ENCODE measurements around the gene SOWAHA. TPM values are rescaled to one million over a fixed set of nuclear protein-coding genes. Genes with fewer than 3 reads are reported as not detected.

The SOWAHA gene
- total and polyA plus RNA-seq, 2 donors (not counting 1 experiment from before 2014, with no cell fraction given): 0.03 to 0.17 TPM

DNA sequence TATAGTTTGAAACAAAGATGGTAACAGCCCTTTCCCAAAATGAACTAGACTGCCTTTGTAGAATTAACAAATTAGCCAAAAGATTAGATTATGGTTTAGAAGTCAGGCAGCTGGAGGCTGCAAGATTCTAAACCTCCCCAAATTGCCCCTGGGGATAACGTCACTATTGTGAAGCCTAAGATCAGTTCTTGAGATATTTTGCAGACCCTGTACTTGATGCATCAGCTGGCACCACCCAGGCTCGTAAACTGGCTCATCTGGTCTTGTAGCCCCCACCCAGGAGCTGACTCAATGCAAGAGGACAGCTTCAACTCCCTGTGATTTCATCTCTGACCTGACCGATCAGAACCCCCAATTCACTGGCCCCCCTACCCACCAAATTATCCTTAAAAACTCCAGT is 4.2 kb upstream of the SOWAHA start:
- no peak overlapping the region for H2AFZ ChIP-seq (ENCODE audit: low read length)
- H4K20me1 ChIP-seq (ENCODE audit: control insufficient read depth, extremely low read depth, insufficient read depth, low read length): no peaks in the 10 kb centered on the region

GRCh38 chr5:132810605-132811004 is 2.5 kb upstream of the SOWAHA start:
- Histone ChIP-seq H3K27me3 (ENCODE audit: control insufficient read depth, insufficient read depth, low read length) (peaks cover 28% of the 10 kb centered on the region), H4K20me1 (ENCODE audit: control insufficient read depth, extremely low read depth, insufficient read depth, low read length) (no peaks in the 10 kb centered on the region), H3K9me3 (ENCODE audit: control insufficient read depth, insufficient read depth, low read depth, low read length) (no peaks in the 10 kb centered on the region), H3K4me1 (ENCODE audit: control insufficient read depth, extremely low read depth, insufficient read depth, low read length) (no peaks in the 10 kb centered on the region), H3K36me3 (ENCODE audit: control insufficient read depth, insufficient read depth, low read length) (no peaks in the 10 kb centered on the region), H3K4me3 (replicated peaks in 1 of 4; ENCODE audit: control extremely low read depth in 1 of 4, insufficient read depth in 1 of 4, low read depth in 3 of 4, low read length in 4 of 4) (no peak overlapping the region), H3K79me2 (ENCODE audit: control insufficient read depth, insufficient read depth, low read length) (no peaks in the 10 kb centered on the region), H3K27ac (ENCODE audit: insufficient read depth, low read length) (no peak overlapping the region), H2AFZ (ENCODE audit: low read length) (no peak overlapping the region), H3K4me2 (ENCODE audit: extremely low read depth, insufficient read depth, low read length) (no peak overlapping the region), H3K9ac (ENCODE audit: insufficient read depth, low read length) (no peak overlapping the region)
- TF ChIP-seq CTCF (conservative IDR thresholded peaks at IDR 0.05 in 1 of 2, IDR thresholded peaks at IDR 0.05 in 1 of 2; ENCODE audit: low read depth in 1 of 2, low read length in 2 of 2): no peak
- no peak for DNase-seq (ENCODE audit: low read depth in 2 of 2)

More for the DNA sequence above, 4.2 kb upstream of the SOWAHA start:
- Histone ChIP-seq H3K27me3 (ENCODE audit: control insufficient read depth, insufficient read depth, low read length) (peaks cover 28% of the 10 kb centered on the region), H3K9me3 (ENCODE audit: control insufficient read depth, insufficient read depth, low read depth, low read length) (no peaks in the 10 kb centered on the region), H3K27ac (ENCODE audit: insufficient read depth, low read length) (no peak overlapping the region), H3K36me3 (ENCODE audit: control insufficient read depth, insufficient read depth, low read length) (no peaks in the 10 kb centered on the region), H3K4me1 (ENCODE audit: control insufficient read depth, extremely low read depth, insufficient read depth, low read length) (no peaks in the 10 kb centered on the region), H3K4me2 (ENCODE audit: extremely low read depth, insufficient read depth, low read length) (no peak overlapping the region), H3K79me2 (ENCODE audit: control insufficient read depth, insufficient read depth, low read length) (no peaks in the 10 kb centered on the region), H3K4me3 (replicated peaks in 1 of 4; ENCODE audit: control extremely low read depth in 1 of 4, insufficient read depth in 1 of 4, low read depth in 3 of 4, low read length in 4 of 4) (no peak overlapping the region), H3K9ac (ENCODE audit: insufficient read depth, low read length) (no peak overlapping the region)
- TF ChIP-seq CTCF (conservative IDR thresholded peaks at IDR 0.05 in 1 of 2, IDR thresholded peaks at IDR 0.05 in 1 of 2; ENCODE audit: low read depth in 1 of 2, low read length in 2 of 2): no peak
- no peak for DNase-seq (ENCODE audit: low read depth in 2 of 2)

DNA sequence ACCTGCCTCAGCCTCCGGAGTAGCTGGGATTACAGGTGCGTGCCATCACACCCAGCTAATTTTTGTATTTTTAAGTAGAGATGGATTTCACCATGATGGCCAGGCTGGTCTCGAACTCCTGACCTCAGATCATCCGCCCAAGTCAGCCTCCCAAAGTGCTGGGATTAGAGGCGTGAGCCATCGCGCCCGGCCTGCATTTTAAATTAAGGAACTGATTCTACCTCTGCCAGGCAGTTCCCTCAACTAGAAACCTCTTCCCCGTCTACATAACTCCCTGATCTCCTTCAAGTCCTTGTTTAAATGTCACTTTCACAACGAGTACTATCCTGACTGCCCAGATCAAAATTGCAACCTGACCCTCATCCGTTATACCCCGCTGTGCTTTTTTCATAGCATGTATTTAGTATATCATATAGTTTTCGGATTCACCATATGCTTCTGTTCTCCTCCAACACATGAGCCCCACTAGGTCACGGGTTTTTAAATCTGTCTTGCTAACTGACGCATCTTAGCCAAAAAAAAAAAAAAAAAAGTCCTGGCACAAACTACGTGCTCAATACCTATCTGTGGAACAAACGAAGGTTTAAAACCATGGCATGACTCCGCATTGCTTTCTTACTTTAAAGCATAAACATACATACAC is 858 bp upstream of the SOWAHA start:
- Histone ChIP-seq H3K9me3 (ENCODE audit: control insufficient read depth, insufficient read depth, low read depth, low read length) (no peaks in the 10 kb centered on the region), H2AFZ (ENCODE audit: low read length) (no peak overlapping the region), H3K27me3 (ENCODE audit: control insufficient read depth, insufficient read depth, low read length) (peaks cover 28% of the 10 kb centered on the region), H3K27ac (ENCODE audit: insufficient read depth, low read length) (no peak overlapping the region), H3K4me3 (replicated peaks in 1 of 4; ENCODE audit: control extremely low read depth in 1 of 4, insufficient read depth in 1 of 4, low read depth in 3 of 4, low read length in 4 of 4) (no peak overlapping the region), H3K4me2 (ENCODE audit: extremely low read depth, insufficient read depth, low read length) (no peak overlapping the region), H3K79me2 (ENCODE audit: control insufficient read depth, insufficient read depth, low read length) (no peaks in the 10 kb centered on the region), H3K36me3 (ENCODE audit: control insufficient read depth, insufficient read depth, low read length) (no peaks in the 10 kb centered on the region), H3K9ac (ENCODE audit: insufficient read depth, low read length) (no peak overlapping the region), H3K4me1 (ENCODE audit: control insufficient read depth, extremely low read depth, insufficient read depth, low read length) (no peaks in the 10 kb centered on the region), H4K20me1 (ENCODE audit: control insufficient read depth, extremely low read depth, insufficient read depth, low read length) (no peaks in the 10 kb centered on the region)
- no peak for DNase-seq (ENCODE audit: low read depth in 2 of 2)
- TF ChIP-seq CTCF (conservative IDR thresholded peaks at IDR 0.05 in 1 of 2, IDR thresholded peaks at IDR 0.05 in 1 of 2; ENCODE audit: low read depth in 1 of 2, low read length in 2 of 2) (no peak), EZH2 (IDR thresholded peaks at IDR 0.05; ENCODE audit: low read length, missing control alignments) (no peak)

All from fibroblast of lung (primary cell).